ENCODE data around the gene AMMECR1. TPM values are rescaled to one million over a fixed set of nuclear protein-coding genes. Genes with fewer than 3 reads are reported as not detected.

The AMMECR1 gene
- total and polyA plus RNA-seq, 4 donors = 3.5 to 14.0 (median 5.7) TPM

DNA sequence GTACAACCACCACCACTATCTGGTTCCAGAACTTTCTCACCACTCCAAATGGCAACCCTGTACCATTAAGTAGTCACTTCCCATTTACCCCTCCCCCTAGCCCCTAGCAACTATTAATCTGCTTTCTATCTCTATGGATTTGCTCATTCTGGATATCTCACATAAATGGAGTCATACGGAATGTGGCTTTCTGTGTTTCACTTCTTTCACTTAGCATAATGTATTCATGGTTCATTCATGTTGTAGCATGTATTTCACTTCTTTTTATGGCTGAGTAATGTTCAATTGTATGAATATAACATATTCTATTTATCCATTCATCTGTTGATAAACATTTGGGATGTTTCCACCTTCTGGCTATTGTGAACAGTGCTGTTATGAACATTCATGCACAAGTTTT, 104.7 kb downstream of the AMMECR1 start:
- no peak overlapping the region for H3K9ac ChIP-seq (ENCODE audit: insufficient read depth in 1 of 2, low read length in 2 of 2)
- no peak overlapping the region for H3K27ac ChIP-seq (ENCODE audit: low read depth in 1 of 2, low read length in 1 of 2)
- no peak for DNase-seq
- H3K27me3 ChIP-seq (ENCODE audit: control insufficient read depth in 3 of 3, insufficient read depth in 3 of 3, low read length in 2 of 3) = peaks cover 0 to 25% (median 22%) of the 10 kb centered on the region in 3 donors
- ATAC-seq (ENCODE audit: insufficient read depth, low FRiP score) = no peak
- 85 to 95% methylated on average over 1 of the region's 1 CpG for WGBS, 2 donors
- H3K4me1 ChIP-seq (ENCODE audit: control insufficient read depth in 5 of 5, insufficient read depth in 5 of 5, low read length in 5 of 5) = peaks cover 0 to 2% (median 0%) of the 10 kb centered on the region in 5 donors
- no peaks in the 10 kb centered on the region for H3K36me3 ChIP-seq (ENCODE audit: control insufficient read depth in 4 of 4, insufficient read depth in 4 of 4, low read length in 4 of 4)
- no peak overlapping the region for H3K4me3 ChIP-seq
- TF ChIP-seq, protein P1, sequence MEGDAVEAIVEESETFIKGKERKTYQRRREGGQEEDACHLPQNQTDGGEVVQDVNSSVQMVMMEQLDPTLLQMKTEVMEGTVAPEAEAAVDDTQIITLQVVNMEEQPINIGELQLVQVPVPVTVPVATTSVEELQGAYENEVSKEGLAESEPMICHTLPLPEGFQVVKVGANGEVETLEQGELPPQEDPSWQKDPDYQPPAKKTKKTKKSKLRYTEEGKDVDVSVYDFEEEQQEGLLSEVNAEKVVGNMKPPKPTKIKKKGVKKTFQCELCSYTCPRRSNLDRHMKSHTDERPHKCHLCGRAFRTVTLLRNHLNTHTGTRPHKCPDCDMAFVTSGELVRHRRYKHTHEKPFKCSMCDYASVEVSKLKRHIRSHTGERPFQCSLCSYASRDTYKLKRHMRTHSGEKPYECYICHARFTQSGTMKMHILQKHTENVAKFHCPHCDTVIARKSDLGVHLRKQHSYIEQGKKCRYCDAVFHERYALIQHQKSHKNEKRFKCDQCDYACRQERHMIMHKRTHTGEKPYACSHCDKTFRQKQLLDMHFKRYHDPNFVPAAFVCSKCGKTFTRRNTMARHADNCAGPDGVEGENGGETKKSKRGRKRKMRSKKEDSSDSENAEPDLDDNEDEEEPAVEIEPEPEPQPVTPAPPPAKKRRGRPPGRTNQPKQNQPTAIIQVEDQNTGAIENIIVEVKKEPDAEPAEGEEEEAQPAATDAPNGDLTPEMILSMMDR (IDR thresholded peaks at IDR 0.05; ENCODE audit: control extremely low read depth, extremely low read depth) = no peak
- H3K9me3 ChIP-seq (ENCODE audit: control insufficient read depth in 4 of 4, insufficient read depth in 3 of 4, low read length in 3 of 4) = no peaks in the 10 kb centered on the region

DNA sequence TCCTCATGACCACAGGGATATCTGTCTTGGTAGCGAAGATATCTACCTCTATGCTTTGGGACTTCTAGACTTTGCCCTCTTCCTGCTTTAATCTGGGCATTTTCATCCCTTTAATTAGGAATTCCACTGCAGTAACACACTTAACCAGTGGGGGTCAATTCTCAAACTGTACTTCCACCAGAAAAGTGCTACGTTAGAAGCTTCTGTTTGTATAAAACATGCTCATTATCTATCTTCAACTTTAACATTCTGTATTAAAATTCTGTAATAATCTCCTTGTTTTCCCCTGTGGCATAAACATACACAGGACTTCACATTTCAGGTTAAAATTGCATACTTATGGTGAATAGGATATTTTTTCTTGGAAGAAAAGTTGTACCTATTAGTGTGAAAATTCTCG, 105.6 kb downstream of the AMMECR1 start:
- H3K4me1 ChIP-seq (ENCODE audit: control insufficient read depth in 5 of 5, insufficient read depth in 5 of 5, low read length in 5 of 5) = peaks cover 0 to 2% (median 0%) of the 10 kb centered on the region in 5 donors
- H3K27ac ChIP-seq (ENCODE audit: low read depth in 1 of 2, low read length in 1 of 2) = no peak overlapping the region
- no peak overlapping the region for H3K4me3 ChIP-seq
- H3K36me3 ChIP-seq (ENCODE audit: control insufficient read depth in 4 of 4, insufficient read depth in 4 of 4, low read length in 4 of 4) = no peaks in the 10 kb centered on the region
- TF ChIP-seq, protein P1 (IDR thresholded peaks at IDR 0.05; ENCODE audit: control extremely low read depth, extremely low read depth) = no peak
- 79 to 91% methylated on average over 3 of the region's 3 CpGs for WGBS, 2 donors
- H3K27me3 ChIP-seq (ENCODE audit: control insufficient read depth in 3 of 3, insufficient read depth in 3 of 3, low read length in 2 of 3) = peaks cover 0 to 27% (median 26%) of the 10 kb centered on the region in 3 donors
- ATAC-seq (ENCODE audit: insufficient read depth, low FRiP score) = no peak
- no peaks in the 10 kb centered on the region for H3K9me3 ChIP-seq (ENCODE audit: control insufficient read depth in 4 of 4, insufficient read depth in 3 of 4, low read length in 3 of 4)
- H3K9ac ChIP-seq (ENCODE audit: insufficient read depth in 1 of 2, low read length in 2 of 2) = no peak overlapping the region
- DNase-seq = no peak

DNA sequence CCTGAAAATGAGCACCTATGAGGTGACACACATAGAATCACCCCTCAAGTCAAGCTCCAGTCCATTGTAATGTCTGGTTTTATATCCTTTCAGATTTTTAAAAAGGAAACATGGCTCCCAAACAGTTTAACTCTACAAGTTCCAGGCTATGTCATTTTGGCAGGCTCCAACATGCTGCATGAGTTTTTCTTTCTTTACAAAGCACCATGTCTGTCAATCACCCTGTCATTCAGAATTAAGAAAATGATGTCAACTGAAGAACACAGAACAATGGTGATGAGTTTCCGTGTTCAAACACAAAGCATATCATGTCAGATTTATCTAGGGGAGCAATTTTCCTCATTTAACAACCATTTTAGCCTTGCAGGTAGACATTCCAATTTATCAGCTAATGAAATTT, 106.5 kb downstream of the AMMECR1 start:
- no peak overlapping the region for H3K4me3 ChIP-seq
- H3K27me3 ChIP-seq (ENCODE audit: control insufficient read depth in 3 of 3, insufficient read depth in 3 of 3, low read length in 2 of 3) = peaks cover 0 to 31% (median 27%) of the 10 kb centered on the region in 3 donors
- 72 to 100% methylated on average over 1 of the region's 1 CpG for WGBS, 2 donors
- ATAC-seq (ENCODE audit: insufficient read depth, low FRiP score) = no peak
- DNase-seq = no peak
- H3K9ac ChIP-seq (ENCODE audit: insufficient read depth in 1 of 2, low read length in 2 of 2) = no peak overlapping the region
- H3K27ac ChIP-seq (ENCODE audit: low read depth in 1 of 2, low read length in 1 of 2) = no peak overlapping the region
- no peaks in the 10 kb centered on the region for H3K9me3 ChIP-seq (ENCODE audit: control insufficient read depth in 4 of 4, insufficient read depth in 3 of 4, low read length in 3 of 4)
- peaks cover 0 to 2% (median 0%) of the 10 kb centered on the region in 5 donors for H3K4me1 ChIP-seq (ENCODE audit: control insufficient read depth in 5 of 5, insufficient read depth in 5 of 5, low read length in 5 of 5)
- H3K36me3 ChIP-seq (ENCODE audit: control insufficient read depth in 4 of 4, insufficient read depth in 4 of 4, low read length in 4 of 4) = no peaks in the 10 kb centered on the region
- TF ChIP-seq, protein P1 (IDR thresholded peaks at IDR 0.05; ENCODE audit: control extremely low read depth, extremely low read depth) = no peak

Measured in lung (tissue), 12 donors.